Measurements from ENCODE around the gene RAB31.

- TF ChIP-seq POLR2A (IDR thresholded peaks at IDR 0.05) (no peak), CTCF (IDR thresholded peaks at IDR 0.05) (no peak)
Measured at GRCh38 chr18:9787036-9787435, 78.9 kb downstream of the RAB31 start.

Measured in tibial nerve (tissue), 3 donors.